Trophoblast cell (in vitro differentiated cells and primary cell): ENCODE results near the gene EGFR.
A peak's percentile ranks its signal among the peaks of the same experiment; 100 is the strongest.

Experiments used
- DNase-seq, 2 donors: peaks; one replicate each; pipeline ENCODE4 v3.0.0-alpha.2; 2016
- H2AFZ ChIP-seq: 2 replicates; pipeline ENCODE4 v1.6.1; 2013; ENCODE audit warnings: low read length, moderate library complexity, mild to moderate bottlenecking; ENCODE audit not compliant: insufficient read depth, poor library complexity
- H2AK5ac ChIP-seq: 2 replicates; pipeline ENCODE4 v1.6.1; 2013; ENCODE audit warnings: mild to moderate bottlenecking, low read length
- H2BK120ac ChIP-seq: 2 replicates; pipeline ENCODE4 v1.6.1; 2013; ENCODE audit warnings: low read length, mild to moderate bottlenecking, moderate library complexity; ENCODE audit not compliant: insufficient read depth, poor library complexity
- H2BK12ac ChIP-seq: 2 replicates; pipeline ENCODE4 v1.6.1; 2013; ENCODE audit warnings: mild to moderate bottlenecking, low read length, moderate library complexity
- H2BK5ac ChIP-seq: 2 replicates; pipeline ENCODE4 v1.6.1; 2013; ENCODE audit warnings: low read length, low read depth, moderate library complexity, mild to moderate bottlenecking; ENCODE audit not compliant: poor library complexity
- H3K14ac ChIP-seq: 2 replicates; pipeline ENCODE4 v1.6.1; 2013; ENCODE audit warnings: mild to moderate bottlenecking, low read length
- H3K18ac ChIP-seq: 2 replicates; pipeline ENCODE4 v1.6.1; 2013; ENCODE audit warnings: mild to moderate bottlenecking, low read length
- H3K23ac ChIP-seq: 2 replicates; pipeline ENCODE4 v1.6.1; 2013; ENCODE audit warnings: low read length
- H3K27ac ChIP-seq: 2 replicates; pipeline ENCODE4 v1.5.1; 2013; ENCODE audit warnings: low read depth, mild to moderate bottlenecking, inconsistent platforms, low read length, moderate library complexity
- H3K27me3 ChIP-seq: 2 replicates; pipeline ENCODE4 v1.6.1; 2013; ENCODE audit warnings: inconsistent platforms, mild to moderate bottlenecking, low read length, moderate library complexity; ENCODE audit not compliant: insufficient read depth
- H3K36me3 ChIP-seq, 2 experiments: 1 replicate in 1 of 2; 2 replicates in 1 of 2; pipeline ENCODE4 v1.6.1; 2013; ENCODE audit warnings: low read length in 2 of 2, mild to moderate bottlenecking in 2 of 2, moderate library complexity in 1 of 2; ENCODE audit not compliant: insufficient read depth in 2 of 2, control insufficient read depth in 1 of 2
- H3K4ac ChIP-seq: 2 replicates; pipeline ENCODE4 v1.6.1; 2013; ENCODE audit warnings: low read depth, mild to moderate bottlenecking, low read length, moderate library complexity
- H3K4me1 ChIP-seq, 2 experiments: 1 replicate in 1 of 2; 2 replicates in 1 of 2; pipeline ENCODE4 v1.6.1; 2013; ENCODE audit warnings: low read length in 2 of 2, mild to moderate bottlenecking in 2 of 2, moderate library complexity in 1 of 2; ENCODE audit not compliant: insufficient read depth in 2 of 2, control insufficient read depth in 1 of 2
- H3K4me2 ChIP-seq: 2 replicates; pipeline ENCODE4 v1.6.1; 2013; ENCODE audit warnings: inconsistent platforms, mild to moderate bottlenecking, low read length, moderate library complexity
- H3K4me3 ChIP-seq: 2 replicates; pipeline ENCODE4 v1.5.1; 2013; ENCODE audit warnings: mild to moderate bottlenecking, low read depth, low read length, inconsistent platforms
- H3K79me1 ChIP-seq: one replicate; pipeline ENCODE4 v1.6.1; 2013; ENCODE audit warnings: low read length
- H3K79me2 ChIP-seq: 2 replicates; pipeline ENCODE4 v1.6.1; 2013; ENCODE audit warnings: low read length, mild to moderate bottlenecking; ENCODE audit not compliant: control insufficient read depth, insufficient read depth, poor library complexity
- H3K9ac ChIP-seq: 2 replicates; pipeline ENCODE4 v1.6.1; 2013; ENCODE audit warnings: mild to moderate bottlenecking, low read length
- H3K9me3 ChIP-seq: 2 replicates; pipeline ENCODE4 v1.6.1; 2013; ENCODE audit warnings: low read depth, mild to moderate bottlenecking, control low read depth, inconsistent platforms, low read length; ENCODE audit not compliant: insufficient read depth
- H4K12ac ChIP-seq: 2 replicates; pipeline ENCODE4 v1.6.1; 2013; ENCODE audit warnings: low read depth, mild to moderate bottlenecking, low read length, moderate library complexity
- H4K8ac ChIP-seq: 2 replicates; pipeline ENCODE4 v1.6.1; 2013; ENCODE audit warnings: low read depth, mild to moderate bottlenecking, low read length, moderate library complexity
- H4K91ac ChIP-seq: one replicate; pipeline ENCODE4 v1.6.1; 2013; ENCODE audit warnings: low read depth, mild to moderate bottlenecking, low read length, moderate library complexity
- WGBS: extraction: QIAGEN DNeasy Blood & Tissue Kit; methylation state at CpG from one replicate; pipeline ENCODE4 v1.1.7; 2013; ENCODE audit warnings: missing lambda C conversion rate; ENCODE audit not compliant: insufficient read length, insufficient coverage; ENCODE audit errors: extremely low coverage; 5-methylcytosine and 5-hydroxymethylcytosine counted together

EGFR gene

GRCh38 chr7:55023841-55024505 is 5.2 kb downstream of the EGFR start:
- Histone ChIP-seq H3K23ac (no peak overlapping the region), H4K91ac (no peak overlapping the region), H3K4ac (no peak overlapping the region), H2BK12ac (no peak overlapping the region), H4K12ac (no peak overlapping the region), H3K4me2 (no peak overlapping the region), H2BK120ac (no peak overlapping the region), H3K14ac (no peak overlapping the region), H3K9ac (no peak overlapping the region), H2AK5ac (no peak overlapping the region), H3K79me1 (peaks cover 12% of the 10 kb centered on the region), H3K9me3 (no peaks in the 10 kb centered on the region), H4K8ac (no peak overlapping the region), H3K27me3 (no peaks in the 10 kb centered on the region), H2AFZ (no peak overlapping the region), H3K36me3 (peaks cover 0 to 4% of the 10 kb centered on the region in 2 experiments), H3K27ac (no peak overlapping the region), H3K4me1 (peaks cover 10 to 14% of the 10 kb centered on the region in 2 experiments), H3K4me3 (no peak overlapping the region), H2BK5ac (no peak overlapping the region), H3K79me2 (peaks cover 7% of the 10 kb centered on the region), H3K18ac (no peak overlapping the region)
- WGBS = no CpG with 5 or more reads among the region's 4 CpGs
- no peak for DNase-seq

- H2BK12ac ChIP-seq = no peak overlapping the region
- H2AK5ac ChIP-seq = no peak overlapping the region
- H3K14ac ChIP-seq = no peak overlapping the region
- H3K4ac ChIP-seq = no peak overlapping the region
- no peak overlapping the region for H3K18ac ChIP-seq
- H2AFZ ChIP-seq = no peak overlapping the region
- H3K4me2 ChIP-seq = no peak overlapping the region
- H3K27ac ChIP-seq = no peak overlapping the region
- H2BK5ac ChIP-seq = no peak overlapping the region
- no peaks in the 10 kb centered on the region for H3K9me3 ChIP-seq
- H3K4me1 ChIP-seq = peaks cover 10 to 14% of the 10 kb centered on the region in 2 experiments
- H3K23ac ChIP-seq = no peak overlapping the region
- H3K4me3 ChIP-seq = no peak overlapping the region
- H3K79me2 ChIP-seq = peaks cover 2% of the 10 kb centered on the region
- no peak overlapping the region for H3K9ac ChIP-seq
- H3K79me1 ChIP-seq = peaks cover 5% of the 10 kb centered on the region
- no peak overlapping the region for H4K91ac ChIP-seq
- no peak overlapping the region for H4K8ac ChIP-seq
- peaks cover 0 to 4% of the 10 kb centered on the region in 2 experiments for H3K36me3 ChIP-seq
- no peak overlapping the region for H2BK120ac ChIP-seq
- H4K12ac ChIP-seq = no peak overlapping the region
- no peak for DNase-seq
- no CpG with 5 or more reads among the region's 2 CpGs for WGBS
- no peaks in the 10 kb centered on the region for H3K27me3 ChIP-seq
Observed at GRCh38 chr7:55024776-55025175, 6.0 kb downstream of the EGFR start.

DNA sequence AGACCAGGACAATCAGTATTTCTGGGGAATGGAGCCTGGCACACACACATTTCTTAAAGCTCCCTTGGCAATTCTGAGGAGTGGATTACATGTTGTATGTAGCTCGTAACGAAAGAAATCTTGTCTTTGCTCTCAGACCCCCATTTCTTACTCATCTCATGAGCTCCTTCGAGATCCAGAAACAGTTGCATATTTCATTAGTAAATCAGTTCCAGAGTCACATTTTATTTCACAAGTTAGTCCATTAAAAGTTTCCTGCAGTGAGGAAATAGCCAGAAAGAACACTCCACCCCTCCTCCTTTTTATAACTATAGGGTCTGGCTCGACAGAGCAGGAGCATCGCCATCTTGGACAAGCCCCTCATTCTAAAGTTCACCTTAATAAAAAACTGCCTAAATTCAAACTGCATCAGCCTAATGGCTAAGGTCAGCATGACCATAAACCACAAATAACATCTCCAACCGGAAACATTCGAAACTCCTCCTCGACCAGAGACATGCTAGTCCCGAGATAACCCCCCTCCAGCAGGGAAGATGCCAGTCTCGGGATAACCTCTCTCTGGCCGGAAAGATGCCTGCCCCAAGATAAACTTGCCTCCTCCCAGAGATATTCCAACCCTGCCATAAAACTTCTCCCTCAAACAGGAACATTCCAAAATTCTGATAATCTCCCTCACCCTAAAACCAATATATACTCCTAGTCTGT is 7.4 kb downstream of the EGFR start:
- Histone ChIP-seq H3K14ac (no peak overlapping the region), H2AFZ (no peak overlapping the region), H3K23ac (no peak overlapping the region), H2BK120ac (no peak overlapping the region), H3K27ac (peak overlapping the region; percentile 24), H2AK5ac (no peak overlapping the region), H3K4me3 (no peak overlapping the region), H3K4ac (no peak overlapping the region), H4K12ac (no peak overlapping the region), H4K91ac (no peak overlapping the region), H2BK5ac (no peak overlapping the region), H3K79me1 (peaks cover 5% of the 10 kb centered on the region), H3K4me1 (peaks cover 10% of the 10 kb centered on the region in 2 experiments), H3K18ac (no peak overlapping the region), H3K4me2 (no peak overlapping the region), H3K79me2 (peaks cover 2% of the 10 kb centered on the region), H3K9ac (no peak overlapping the region), H3K27me3 (no peaks in the 10 kb centered on the region), H2BK12ac (no peak overlapping the region), H3K9me3 (no peaks in the 10 kb centered on the region), H3K36me3 (peaks cover 0 to 4% of the 10 kb centered on the region in 2 experiments), H4K8ac (no peak overlapping the region)
- no peak for DNase-seq
- WGBS = no CpG with 5 or more reads among the region's 11 CpGs

DNA sequence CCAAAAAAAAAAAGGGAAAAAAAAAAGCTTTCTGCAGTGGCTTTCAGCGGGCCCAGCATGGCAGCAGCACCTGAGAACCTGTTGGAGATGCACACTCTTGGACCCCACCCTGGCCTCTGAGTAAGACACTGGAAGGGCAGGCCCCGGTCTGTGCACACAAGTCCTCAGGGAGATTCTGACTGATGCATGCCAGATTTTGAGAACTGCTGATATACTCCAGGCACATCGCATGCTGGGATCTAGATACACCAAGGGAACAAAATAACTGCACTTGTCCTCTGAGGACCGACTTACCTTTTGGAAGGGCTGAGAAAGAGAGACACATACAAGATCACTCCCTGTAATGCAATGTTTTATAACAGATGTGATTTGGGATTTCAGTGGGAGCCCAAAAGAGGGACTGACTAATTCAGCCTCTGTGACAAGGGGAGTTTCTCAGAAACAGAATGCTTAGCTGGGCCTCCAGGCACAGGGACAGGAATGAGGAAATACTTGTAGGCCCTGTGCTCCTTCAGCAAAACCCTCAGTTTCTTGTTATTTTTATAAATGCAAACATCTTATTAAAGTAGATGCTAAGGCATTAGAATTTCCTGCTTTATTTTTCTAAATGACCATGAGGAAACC is 8.2 kb downstream of the EGFR start:
- Histone ChIP-seq H3K18ac (no peak overlapping the region), H3K79me2 (peaks cover under 1% of the 10 kb centered on the region), H3K9me3 (no peaks in the 10 kb centered on the region), H2AFZ (no peak overlapping the region), H3K4ac (no peak overlapping the region), H3K4me3 (no peak overlapping the region), H3K23ac (no peak overlapping the region), H3K14ac (no peak overlapping the region), H3K36me3 (peaks cover 0 to 4% of the 10 kb centered on the region in 2 experiments), H3K4me1 (peaks cover 5 to 9% of the 10 kb centered on the region in 2 experiments), H2BK5ac (no peak overlapping the region), H4K12ac (no peak overlapping the region), H3K4me2 (peak overlapping the region; percentile 13), H3K79me1 (peaks cover 2% of the 10 kb centered on the region), H2BK120ac (no peak overlapping the region), H3K27me3 (no peaks in the 10 kb centered on the region), H4K8ac (no peak overlapping the region), H2AK5ac (no peak overlapping the region), H4K91ac (no peak overlapping the region), H2BK12ac (no peak overlapping the region), H3K9ac (no peak overlapping the region), H3K27ac (peak overlapping the region; percentile 24)
- WGBS = no CpG with 5 or more reads among the region's 4 CpGs
- peak; percentile 73 to 76 for DNase-seq
